Left ventricle myocardium inferior (tissue), 1 donor: ENCODE results near the gene PTPRN2. TPM values are rescaled to one million over a fixed set of nuclear protein-coding genes. Genes with fewer than 3 reads are reported as not detected.

Experiments
- DNase-seq: peaks from one replicate; pipeline ENCODE4 v3.0.0-alpha.2; 2020
- H3K27ac ChIP-seq: fragments of 200-600 bp; replicated peaks from 2 replicates; pipeline ENCODE4 v1.8.0; 2021
- H3K27me3 ChIP-seq: fragments of 200-600 bp; 2 replicates; pipeline ENCODE4 v1.8.0; 2021; ENCODE audit warnings: low read depth
- H3K36me3 ChIP-seq: fragments of 200-600 bp; 2 replicates; pipeline ENCODE4 v1.8.0; 2021
- H3K4me1 ChIP-seq: fragments of 200-600 bp; 2 replicates; pipeline ENCODE4 v1.8.0; 2021
- H3K4me3 ChIP-seq: fragments of 200-600 bp; 2 replicates; pipeline ENCODE4 v1.8.0; 2021; ENCODE audit warnings: mild to moderate bottlenecking, moderate library complexity
- H3K9me3 ChIP-seq: fragments of 200-600 bp; replicated peaks from 2 replicates; pipeline ENCODE4 v1.8.0; 2021
- intact Hi-C: fragments of 100-400 bp; cut with micrococcal nuclease; formaldehyde crosslinking; loops from one replicate; pipeline ENCODE4 v1.11.0; 2022
- total RNA-seq: library from RNA; stranded (reverse); fragmentation: NEBNext Ultra II Directional; extraction: Animal tissue kit (Norgen Biotek cat#: 25700); gene quantifications from one replicate; pipeline ENCODE4 v1.2.1, GENCODE V29; 2021
- TF ChIP-seq, protein P1 (sequence below): fragments of 200-600 bp; IDR thresholded peaks from 2 replicates; pipeline ENCODE4 v1.8.0; 2021; ENCODE audit warnings: antibody characterized with exemption, mild to moderate bottlenecking, borderline replicate concordance
- donor health status: DM: no; HTN: yes; CAD: no; lungs with severe emphysema.

PTPRN2 gene
- total RNA-seq, 1 donor from 2014 or later, result 1.3 TPM

- no peaks in the 10 kb centered on the region for H3K4me1 ChIP-seq
- H3K27ac ChIP-seq, result no peak overlapping the region
- peaks cover 10% of the 10 kb centered on the region for H3K9me3 ChIP-seq
- TF ChIP-seq, protein P1, sequence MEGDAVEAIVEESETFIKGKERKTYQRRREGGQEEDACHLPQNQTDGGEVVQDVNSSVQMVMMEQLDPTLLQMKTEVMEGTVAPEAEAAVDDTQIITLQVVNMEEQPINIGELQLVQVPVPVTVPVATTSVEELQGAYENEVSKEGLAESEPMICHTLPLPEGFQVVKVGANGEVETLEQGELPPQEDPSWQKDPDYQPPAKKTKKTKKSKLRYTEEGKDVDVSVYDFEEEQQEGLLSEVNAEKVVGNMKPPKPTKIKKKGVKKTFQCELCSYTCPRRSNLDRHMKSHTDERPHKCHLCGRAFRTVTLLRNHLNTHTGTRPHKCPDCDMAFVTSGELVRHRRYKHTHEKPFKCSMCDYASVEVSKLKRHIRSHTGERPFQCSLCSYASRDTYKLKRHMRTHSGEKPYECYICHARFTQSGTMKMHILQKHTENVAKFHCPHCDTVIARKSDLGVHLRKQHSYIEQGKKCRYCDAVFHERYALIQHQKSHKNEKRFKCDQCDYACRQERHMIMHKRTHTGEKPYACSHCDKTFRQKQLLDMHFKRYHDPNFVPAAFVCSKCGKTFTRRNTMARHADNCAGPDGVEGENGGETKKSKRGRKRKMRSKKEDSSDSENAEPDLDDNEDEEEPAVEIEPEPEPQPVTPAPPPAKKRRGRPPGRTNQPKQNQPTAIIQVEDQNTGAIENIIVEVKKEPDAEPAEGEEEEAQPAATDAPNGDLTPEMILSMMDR, result no peak
- DNase-seq, result no peak
- intact Hi-C loops, result no loop called here
- H3K36me3 ChIP-seq, result no peaks in the 10 kb centered on the region
- H3K4me3 ChIP-seq, result no peak overlapping the region
- peaks cover 14% of the 10 kb centered on the region for H3K27me3 ChIP-seq
These were observed 700.9 kb downstream of the PTPRN2 start for GRCh38 chr7:157886711-157887110.

DNA sequence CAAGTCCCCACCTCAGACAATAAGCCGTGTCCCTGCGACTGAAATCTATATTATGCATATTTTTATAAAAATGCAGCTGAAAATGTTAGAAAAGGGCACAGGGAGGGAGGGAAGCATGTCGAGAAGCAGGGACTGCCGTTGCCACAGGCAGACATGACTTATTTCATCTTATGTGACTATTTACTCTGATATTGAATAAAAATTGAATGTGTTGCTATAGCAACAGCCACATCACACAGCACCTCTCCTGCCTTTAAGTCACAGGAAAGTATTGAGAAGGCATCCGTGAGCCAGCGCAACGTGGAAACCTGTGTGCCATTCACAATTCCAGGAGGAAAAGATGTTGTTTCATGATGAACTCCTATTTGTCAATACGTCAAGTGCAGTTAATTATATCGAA lies 701.4 kb downstream of the PTPRN2 start:
- intact Hi-C loops, result no loop called here
- TF ChIP-seq, protein P1, result no peak
- no peaks in the 10 kb centered on the region for H3K4me1 ChIP-seq
- H3K36me3 ChIP-seq, result no peaks in the 10 kb centered on the region
- H3K27ac ChIP-seq, result no peak overlapping the region
- no peak overlapping the region for H3K4me3 ChIP-seq
- DNase-seq, result no peak
- H3K9me3 ChIP-seq, result peaks cover 10% of the 10 kb centered on the region
- peaks cover 11% of the 10 kb centered on the region for H3K27me3 ChIP-seq

DNA sequence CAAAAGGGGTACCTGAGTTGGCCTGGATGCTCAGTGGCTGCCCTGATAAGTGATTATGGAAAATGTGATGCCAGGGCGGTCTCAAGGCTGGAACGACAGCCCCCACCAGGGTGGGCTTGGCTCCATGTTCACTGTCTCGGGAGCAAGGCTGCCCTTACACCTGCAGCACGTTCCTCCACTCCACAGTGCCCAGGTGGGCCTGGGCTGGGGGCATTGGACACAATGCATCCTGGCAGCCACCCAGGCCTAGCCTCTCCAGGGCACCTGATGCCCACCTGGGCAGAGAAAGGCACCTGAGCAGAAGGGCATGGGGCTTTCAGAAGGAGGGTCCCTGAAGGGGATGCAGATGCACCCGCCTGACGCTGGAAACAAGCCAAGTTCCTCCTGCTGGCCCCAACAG lies 702.5 kb downstream of the PTPRN2 start:
- Histone ChIP-seq H3K4me1 (no peaks in the 10 kb centered on the region), H3K27ac (no peak overlapping the region), H3K4me3 (no peak overlapping the region), H3K9me3 (peaks cover 10% of the 10 kb centered on the region), H3K27me3 (peaks cover under 1% of the 10 kb centered on the region), H3K36me3 (no peaks in the 10 kb centered on the region)
- DNase-seq, result no peak
- intact Hi-C loops, result no loop called here
- TF ChIP-seq, protein P1, result no peak

GRCh38 chr7:157884461-157885062 lies 703.1 kb downstream of the PTPRN2 start:
- intact Hi-C loops, result no loop called here
- DNase-seq, result no peak
- Histone ChIP-seq H3K4me3 (no peak overlapping the region), H3K27me3 (no peaks in the 10 kb centered on the region), H3K9me3 (peaks cover 10% of the 10 kb centered on the region), H3K36me3 (no peaks in the 10 kb centered on the region), H3K27ac (no peak overlapping the region), H3K4me1 (no peaks in the 10 kb centered on the region)
- TF ChIP-seq, protein P1, result no peak

DNA sequence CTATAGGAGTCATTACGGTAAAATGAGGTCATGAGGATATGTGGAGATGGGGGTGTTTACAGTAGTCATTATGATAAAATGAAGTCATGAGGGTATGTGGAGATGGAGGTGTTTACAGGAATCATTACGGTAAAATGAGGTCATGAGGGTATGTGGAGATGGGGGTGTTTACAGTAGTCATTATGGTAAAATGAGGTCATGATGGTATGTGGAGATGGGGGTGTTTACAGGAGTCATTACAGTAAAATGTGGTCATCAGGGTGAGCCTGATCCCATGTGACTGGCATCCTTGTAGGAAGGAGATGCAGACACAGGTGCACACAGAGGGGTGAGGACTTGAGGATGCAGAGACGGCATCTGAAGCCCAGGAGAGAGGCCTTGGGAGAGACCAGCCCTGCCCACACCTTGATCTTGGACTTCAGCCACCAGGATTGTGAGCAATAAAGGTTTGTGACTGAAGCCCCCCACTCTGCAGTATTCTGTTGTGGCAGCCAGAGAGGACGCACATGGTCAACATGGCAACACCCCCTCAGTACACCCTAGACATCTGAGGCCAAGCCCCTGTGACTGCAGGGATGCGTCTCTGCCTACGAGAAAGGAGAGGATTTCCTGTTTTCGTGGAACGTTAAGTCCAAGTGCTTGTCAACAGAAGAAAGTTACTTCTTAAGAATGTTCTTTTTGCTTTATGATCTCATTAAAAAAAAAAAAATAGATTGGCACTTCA lies 706.4 kb downstream of the PTPRN2 start:
- peaks cover 10% of the 10 kb centered on the region for H3K9me3 ChIP-seq
- TF ChIP-seq, protein P1, result no peak
- peaks cover 14% of the 10 kb centered on the region for H3K27me3 ChIP-seq
- DNase-seq, result no peak
- H3K27ac ChIP-seq, result no peak overlapping the region
- intact Hi-C loops, result no loop called here
- H3K4me1 ChIP-seq, result no peaks in the 10 kb centered on the region
- H3K36me3 ChIP-seq, result no peaks in the 10 kb centered on the region
- no peak overlapping the region for H3K4me3 ChIP-seq
